Neural cell (in vitro differentiated cells): Measurements from ENCODE around the gene MMGT1. TPM values are rescaled to one million over a fixed set of nuclear protein-coding genes. Genes with fewer than 3 reads are reported as not detected.

Experiments used
- H2AFZ ChIP-seq: fragments of 200-600, 300-800 bp; sonication (generic), shearing (Covaris generic); 2 replicates; pipeline ENCODE4 v1.6.0; 2014; ENCODE audit warnings: low read depth, mild to moderate bottlenecking, antibody characterized with exemption, low read length, moderate library complexity
- H3F3A ChIP-seq: fragments of 200-600 bp; shearing (Covaris generic); 2 replicates; pipeline ENCODE4 v1.6.1; 2016; ENCODE audit warnings: mild to moderate bottlenecking, moderate library complexity, mixed read lengths, antibody characterized with exemption, low read length; ENCODE audit not compliant: insufficient read depth, poor library complexity, severe bottlenecking
- H3K27ac ChIP-seq: fragments of 200-600, 300-800 bp; sonication (generic), shearing (Covaris generic); 2 replicates; pipeline ENCODE4 v1.5.1; 2014; ENCODE audit warnings: mild to moderate bottlenecking, low read length, moderate library complexity
- H3K27me3 ChIP-seq: fragments of 300-800, 200-600 bp; sonication (generic), shearing (Covaris generic); 2 replicates; pipeline ENCODE4 v1.6.0; 2014; ENCODE audit warnings: mild to moderate bottlenecking, low read depth, low read length, moderate library complexity; ENCODE audit not compliant: insufficient read depth
- H3K36me3 ChIP-seq: fragments of 300-800, 200-600 bp; sonication (generic), shearing (Covaris generic); 2 replicates; pipeline ENCODE4 v1.5.1; 2014; ENCODE audit warnings: mild to moderate bottlenecking, antibody characterized with exemption, low read length, moderate library complexity; ENCODE audit not compliant: insufficient read depth
- H3K4me2 ChIP-seq: fragments of 300-800, 200-600 bp; sonication (generic), shearing (Covaris generic); 2 replicates; pipeline ENCODE4 v1.6.0; 2014; ENCODE audit warnings: mild to moderate bottlenecking, low read length
- H3K4me3 ChIP-seq: fragments of 300-800, 200-600 bp; sonication (generic), shearing (Covaris generic); 2 replicates; pipeline ENCODE4 v1.5.1; 2014; ENCODE audit warnings: mild to moderate bottlenecking, low read length, moderate library complexity
- H3K79me2 ChIP-seq: fragments of 200-600 bp; shearing (Covaris generic); replicated peaks from 2 replicates; pipeline ENCODE4 v1.6.0; 2014; ENCODE audit warnings: mild to moderate bottlenecking, low read length, moderate library complexity; ENCODE audit not compliant: insufficient read depth
- H3K9ac ChIP-seq: fragments of 300-800, 200-600 bp; sonication (generic), shearing (Covaris generic); 2 replicates; pipeline ENCODE4 v1.6.1; 2016; ENCODE audit warnings: mild to moderate bottlenecking, low read length, mixed read lengths
- H3K9me2 ChIP-seq: fragments of 200-600 bp; shearing (Covaris generic); 2 replicates; pipeline ENCODE4 v1.6.1; 2016; ENCODE audit warnings: mild to moderate bottlenecking, low read length, mixed read lengths; ENCODE audit not compliant: insufficient read depth
- H3K9me3 ChIP-seq: fragments of 200-600, 300-800 bp; sonication (generic), shearing (Covaris generic); 2 replicates; pipeline ENCODE4 v1.6.1; 2016; ENCODE audit warnings: mild to moderate bottlenecking, mixed run types, low read length, moderate library complexity, mixed read lengths
- H4K20me1 ChIP-seq: fragments of 200-600 bp; shearing (Covaris generic); 2 replicates; pipeline ENCODE4 v1.6.1; 2016; ENCODE audit warnings: mild to moderate bottlenecking, mixed run types; ENCODE audit not compliant: insufficient read depth
- EP300 ChIP-seq: fragments of 450-650 bp; conservative IDR thresholded peaks from 2 replicates; pipeline ENCODE4 v1.6.1; 2014; ENCODE audit warnings: antibody characterized with exemption, mild to moderate bottlenecking, moderate library complexity; ENCODE audit not compliant: poor library complexity, severe bottlenecking
- EZH2 ChIP-seq: fragments of 200-600, 300-800 bp; shearing (Covaris generic), sonication (generic); IDR thresholded peaks from 2 replicates; pipeline ENCODE4 v1.6.1; 2014; ENCODE audit warnings: antibody characterized with exemption, low read length, borderline replicate concordance, mild to moderate bottlenecking; ENCODE audit not compliant: insufficient read depth, poor library complexity, severe bottlenecking
- MXI1 ChIP-seq: fragments of 450-650 bp; conservative IDR thresholded peaks from 2 replicates; pipeline ENCODE4 v1.6.1; 2014; ENCODE audit warnings: antibody characterized with exemption, mild to moderate bottlenecking; ENCODE audit not compliant: poor library complexity, severe bottlenecking
- POLR2AphosphoS5 ChIP-seq: IDR thresholded peaks from 2 replicates; pipeline ENCODE4 v1.6.1; 2012
- RAD21 ChIP-seq: fragments of 450-650 bp; conservative IDR thresholded peaks from 2 replicates; pipeline ENCODE4 v1.6.1; 2014; ENCODE audit warnings: antibody characterized with exemption, mild to moderate bottlenecking, moderate library complexity
- REST ChIP-seq: IDR thresholded peaks from 2 replicates; pipeline ENCODE4 v1.6.1; 2012; ENCODE audit warnings: borderline replicate concordance
- SMC3 ChIP-seq: fragments of 450-650 bp; conservative IDR thresholded peaks from 2 replicates; pipeline ENCODE4 v1.6.1; 2014; ENCODE audit warnings: antibody characterized with exemption, mild to moderate bottlenecking, moderate library complexity; ENCODE audit not compliant: poor library complexity
- TAF1 ChIP-seq: IDR thresholded peaks from 2 replicates; pipeline ENCODE4 v1.6.1; 2012; ENCODE audit warnings: low read depth
- polyA plus RNA-seq: library from polyadenylated mRNA; depleted of rRNA; stranded (reverse); fragments of >200 nt; gene quantifications from 2 replicates; pipeline ENCODE4 v1.2.3, GENCODE V29; 2014
- TF ChIP-seq, protein P1 (sequence below): fragments of 450-650 bp; IDR thresholded peaks from 2 replicates; pipeline ENCODE4 v1.5.1; 2014; ENCODE audit warnings: antibody characterized with exemption, mild to moderate bottlenecking, moderate library complexity; ENCODE audit not compliant: poor library complexity, severe bottlenecking

The MMGT1 gene
- polyA plus RNA-seq, 1 donor from 2014 or later, result 17.5 TPM

GRCh38 chrX:136015016-136015415 is 41.2 kb upstream of the MMGT1 start:
- Histone ChIP-seq H3K27me3 (no peaks in the 10 kb centered on the region), H3K79me2 (no peaks in the 10 kb centered on the region), H4K20me1 (no peaks in the 10 kb centered on the region), H3K9me3 (no peaks in the 10 kb centered on the region), H2AFZ (no peak overlapping the region), H3K9ac (no peak overlapping the region), H3K9me2 (no peaks in the 10 kb centered on the region), H3F3A (no peaks in the 10 kb centered on the region), H3K4me3 (no peak overlapping the region), H3K27ac (no peak overlapping the region), H3K36me3 (no peaks in the 10 kb centered on the region), H3K4me2 (no peak overlapping the region)
- TF ChIP-seq EZH2, result no peak
- TF ChIP-seq, protein P1, sequence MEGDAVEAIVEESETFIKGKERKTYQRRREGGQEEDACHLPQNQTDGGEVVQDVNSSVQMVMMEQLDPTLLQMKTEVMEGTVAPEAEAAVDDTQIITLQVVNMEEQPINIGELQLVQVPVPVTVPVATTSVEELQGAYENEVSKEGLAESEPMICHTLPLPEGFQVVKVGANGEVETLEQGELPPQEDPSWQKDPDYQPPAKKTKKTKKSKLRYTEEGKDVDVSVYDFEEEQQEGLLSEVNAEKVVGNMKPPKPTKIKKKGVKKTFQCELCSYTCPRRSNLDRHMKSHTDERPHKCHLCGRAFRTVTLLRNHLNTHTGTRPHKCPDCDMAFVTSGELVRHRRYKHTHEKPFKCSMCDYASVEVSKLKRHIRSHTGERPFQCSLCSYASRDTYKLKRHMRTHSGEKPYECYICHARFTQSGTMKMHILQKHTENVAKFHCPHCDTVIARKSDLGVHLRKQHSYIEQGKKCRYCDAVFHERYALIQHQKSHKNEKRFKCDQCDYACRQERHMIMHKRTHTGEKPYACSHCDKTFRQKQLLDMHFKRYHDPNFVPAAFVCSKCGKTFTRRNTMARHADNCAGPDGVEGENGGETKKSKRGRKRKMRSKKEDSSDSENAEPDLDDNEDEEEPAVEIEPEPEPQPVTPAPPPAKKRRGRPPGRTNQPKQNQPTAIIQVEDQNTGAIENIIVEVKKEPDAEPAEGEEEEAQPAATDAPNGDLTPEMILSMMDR, result no peak
- TF ChIP-seq RAD21, result no peak
- no peak for TF ChIP-seq POLR2AphosphoS5
- no peak for TF ChIP-seq REST
- TF ChIP-seq TAF1, result no peak
- no peak for TF ChIP-seq EP300
- no peak for TF ChIP-seq MXI1
- no peak for TF ChIP-seq SMC3

GRCh38 chrX:135988245-135988644 is 14.5 kb upstream of the MMGT1 start:
- H3K79me2 ChIP-seq, result peaks cover 21% of the 10 kb centered on the region
- H3K27ac ChIP-seq, result no peak overlapping the region
- no peaks in the 10 kb centered on the region for H3F3A ChIP-seq
- peak overlapping the region; percentile 81 for H3K4me3 ChIP-seq
- no peak overlapping the region for H3K4me2 ChIP-seq
- no peak overlapping the region for H2AFZ ChIP-seq
- H3K9me2 ChIP-seq, result no peaks in the 10 kb centered on the region
- H4K20me1 ChIP-seq, result no peaks in the 10 kb centered on the region
- H3K9ac ChIP-seq, result no peak overlapping the region
- no peaks in the 10 kb centered on the region for H3K27me3 ChIP-seq
- H3K36me3 ChIP-seq, result no peaks in the 10 kb centered on the region
- H3K9me3 ChIP-seq, result no peaks in the 10 kb centered on the region
- no peak for TF ChIP-seq REST
- TF ChIP-seq, protein P1, result no peak
- TF ChIP-seq POLR2AphosphoS5, result no peak
- TF ChIP-seq RAD21, result no peak
- TF ChIP-seq MXI1, result no peak
- no peak for TF ChIP-seq EZH2
- TF ChIP-seq EP300, result no peak
- TF ChIP-seq SMC3, result no peak
- TF ChIP-seq TAF1, result no peak
